GM18498 (cell line): ENCODE data around the gene NTRK3.
A peak's percentile ranks its signal among the peaks of the same experiment; 100 is the strongest.

ENCODE experiments used
- ATAC-seq: cut with Tn5 transposase; IDR thresholded peaks from one replicate; pipeline ENCODE4 v1.9.1; 2021; ENCODE audit warnings: mild to moderate bottlenecking, moderate library complexity; ENCODE audit not compliant: unreplicated experiment

NTRK3 gene

GRCh38 chr15:88188300-88188699 lies 68.2 kb downstream of the NTRK3 start:
- no peak for ATAC-seq

- no peak for ATAC-seq
Measured at GRCh38 chr15:88187195-88187594, 69.3 kb downstream of the NTRK3 start.

GRCh38 chr15:88185584-88185983 lies 71.0 kb downstream of the NTRK3 start:
- no peak for ATAC-seq

GRCh38 chr15:88181613-88182012 lies 74.9 kb downstream of the NTRK3 start:
- ATAC-seq = no peak

- ATAC-seq = peak; percentile 89
Measured at GRCh38 chr15:88179562-88179961, 77.0 kb downstream of the NTRK3 start.

- no peak for ATAC-seq
Measured at GRCh38 chr15:88178631-88179030, 77.9 kb downstream of the NTRK3 start.

GRCh38 chr15:88177451-88177850 lies 79.1 kb downstream of the NTRK3 start:
- no peak for ATAC-seq

GRCh38 chr15:88174571-88174970 lies 82.0 kb downstream of the NTRK3 start:
- no peak for ATAC-seq

GRCh38 chr15:88166082-88166993 lies 90.2 kb downstream of the NTRK3 start:
- ATAC-seq = no peak

GRCh38 chr15:88161636-88162035 lies 94.9 kb downstream of the NTRK3 start:
- ATAC-seq = no peak

GRCh38 chr15:88155310-88155709 lies 101.2 kb downstream of the NTRK3 start:
- ATAC-seq = no peak

- no peak for ATAC-seq
Measured at GRCh38 chr15:88152672-88153071, 103.9 kb downstream of the NTRK3 start.

GRCh38 chr15:88147760-88148159 lies 108.8 kb downstream of the NTRK3 start:
- ATAC-seq = no peak

GRCh38 chr15:88144921-88145653 lies 111.5 kb downstream of the NTRK3 start:
- no peak for ATAC-seq

GRCh38 chr15:88142121-88142520 lies 114.4 kb downstream of the NTRK3 start:
- ATAC-seq = no peak

GRCh38 chr15:88141269-88141889 lies 115.2 kb downstream of the NTRK3 start:
- no peak for ATAC-seq

GRCh38 chr15:88140398-88140797 lies 116.1 kb downstream of the NTRK3 start:
- no peak for ATAC-seq

- no peak for ATAC-seq
Measured at GRCh38 chr15:88139936-88140335, 116.6 kb downstream of the NTRK3 start.

- ATAC-seq = no peak
Measured at GRCh38 chr15:88133795-88134194, 122.7 kb downstream of the NTRK3 start.

- no peak for ATAC-seq
Measured at GRCh38 chr15:88132499-88132898, 124.0 kb downstream of the NTRK3 start.

GRCh38 chr15:88131937-88132336 lies 124.6 kb downstream of the NTRK3 start:
- ATAC-seq = no peak

- ATAC-seq = no peak
Measured at GRCh38 chr15:88127432-88127790, 129.1 kb downstream of the NTRK3 start.
